NCI-H146 treated with DMSO at 0.1 percent for 48 hours (cell line): ENCODE results near the gene FOS.

Experiments used
- DNase-seq: peaks from one replicate; lab custom pipeline; 2025; ENCODE audit not compliant: unreplicated experiment; lab: John Stamatoyannopoulos, UW

Gene FOS

GRCh38 chr14:75313294-75313693 is 34.7 kb downstream of the FOS start:
- no peak for DNase-seq

GRCh38 chr14:75315144-75315543 is 36.5 kb downstream of the FOS start:
- no peak for DNase-seq

- DNase-seq = no peak
Observed at GRCh38 chr14:75317148-75317547, 38.5 kb downstream of the FOS start.

GRCh38 chr14:75318353-75318752 is 39.7 kb downstream of the FOS start:
- DNase-seq = no peak

GRCh38 chr14:75319021-75319420 is 40.4 kb downstream of the FOS start:
- DNase-seq = no peak

GRCh38 chr14:75320196-75320595 is 41.6 kb downstream of the FOS start:
- DNase-seq = no peak

- DNase-seq = no peak
Observed at GRCh38 chr14:75322746-75323145, 44.1 kb downstream of the FOS start.

GRCh38 chr14:75323571-75323970 is 44.9 kb downstream of the FOS start:
- no peak for DNase-seq

GRCh38 chr14:75328558-75329155 is 50.0 kb downstream of the FOS start:
- DNase-seq = no peak

- DNase-seq = no peak
Observed at GRCh38 chr14:75329369-75329768, 50.7 kb downstream of the FOS start.

GRCh38 chr14:75331471-75331870 is 52.8 kb downstream of the FOS start:
- DNase-seq = no peak
